ENCODE measurements around the gene SLC16A2. TPM values are rescaled to one million over a fixed set of nuclear protein-coding genes. Genes with fewer than 3 reads are reported as not detected.

Gene SLC16A2
- total RNA-seq, 2 experiments from 2014 or later, result 1.2 TPM

- Mint-ChIP-seq H3K9me3 (no peaks in the 10 kb centered on the region), H3K27ac (no peak overlapping the region), H3K36me3 (no peaks in the 10 kb centered on the region), H3K4me3 (peak overlapping the region; percentile 46), H3K4me1 (ENCODE audit: low read depth) (peaks cover 9% of the 10 kb centered on the region), H3K27me3 (peaks cover 16% of the 10 kb centered on the region)
- ChIA-PET POLR2A (no interaction called here), CTCF (no interaction called here)
- intact Hi-C loops (cut with micrococcal nuclease), result loop anchor here (2.0 kb wide), 1 partner anchor 29 kb away; no protein-coding TSS in a partner anchor
- DNase-seq, result no peak
These were observed 553 bp downstream of the SLC16A2 start for GRCh38 chrX:74421740-74422352.

GRCh38 chrX:74422576-74423288 lies 1.4 kb downstream of the SLC16A2 start:
- intact Hi-C loops (cut with micrococcal nuclease), result loop anchor here (2.0 kb wide), 1 partner anchor 28 kb away; no protein-coding TSS in a partner anchor
- no peaks in the 10 kb centered on the region for H3K9me3 Mint-ChIP-seq
- no peaks in the 10 kb centered on the region for H3K36me3 Mint-ChIP-seq
- H3K4me1 Mint-ChIP-seq (ENCODE audit: low read depth), result peaks cover 9% of the 10 kb centered on the region
- ChIA-PET CTCF (no interaction called here), POLR2A (no interaction called here)
- H3K27ac Mint-ChIP-seq, result no peak overlapping the region
- H3K27me3 Mint-ChIP-seq, result peaks cover 13% of the 10 kb centered on the region
- DNase-seq, result no peak
- H3K4me3 Mint-ChIP-seq, result peak overlapping the region; percentile 46

DNA sequence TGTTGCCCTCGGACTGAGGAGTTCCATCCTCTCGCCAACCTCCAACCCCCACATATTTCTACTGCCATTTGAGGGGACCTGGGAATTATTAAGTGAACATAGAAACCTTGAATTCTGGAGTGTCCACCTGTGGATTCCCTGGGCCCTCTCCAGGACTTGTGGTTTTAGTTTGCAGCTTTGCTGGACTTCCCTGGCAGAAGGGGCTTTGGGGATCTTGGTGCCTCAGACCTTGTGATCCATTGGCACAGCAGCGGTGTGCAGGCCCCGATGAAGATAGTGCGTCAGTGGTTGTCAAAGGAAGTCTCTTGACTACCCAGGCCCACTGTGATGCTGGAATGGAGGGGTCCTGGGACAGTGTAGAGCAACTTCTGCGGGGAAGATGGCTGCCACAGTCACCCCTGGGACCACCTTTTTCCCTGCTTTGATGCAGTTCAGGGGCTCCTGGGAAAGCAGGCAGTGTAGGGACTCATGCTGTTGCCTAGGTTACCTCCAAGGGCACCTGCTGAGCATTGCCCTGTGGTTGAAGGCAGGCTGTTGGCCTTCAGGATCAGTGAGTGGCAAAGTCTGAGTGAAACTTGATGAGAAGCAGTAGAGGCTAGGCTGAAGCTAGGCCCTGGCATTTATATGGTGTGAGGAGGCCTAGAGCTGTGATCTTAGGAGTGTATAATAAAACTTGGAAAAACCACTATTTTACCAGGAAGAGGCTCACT lies 2.2 kb downstream of the SLC16A2 start:
- H3K4me3 Mint-ChIP-seq, result no peak overlapping the region
- intact Hi-C loops (cut with micrococcal nuclease), result loop anchor here (2.0 kb wide), 1 partner anchor 27 kb away; no protein-coding TSS in a partner anchor
- POLR2A ChIA-PET, result no interaction called here

GRCh38 chrX:74426071-74426470 lies 4.8 kb downstream of the SLC16A2 start:
- Mint-ChIP-seq H3K27ac (no peak overlapping the region), H3K36me3 (no peaks in the 10 kb centered on the region), H3K4me1 (ENCODE audit: low read depth) (peaks cover 4% of the 10 kb centered on the region), H3K27me3 (peaks cover 3% of the 10 kb centered on the region), H3K4me3 (no peak overlapping the region), H3K9me3 (no peaks in the 10 kb centered on the region)
- intact Hi-C loops (cut with micrococcal nuclease), result no loop called here
- DNase-seq, result no peak
- ChIA-PET CTCF (no interaction called here), POLR2A (no interaction called here)

More for the DNA sequence above, 2.2 kb downstream of the SLC16A2 start:
- CTCF ChIA-PET, result no interaction called here
- no peaks in the 10 kb centered on the region for H3K36me3 Mint-ChIP-seq
- H3K4me1 Mint-ChIP-seq (ENCODE audit: low read depth), result peaks cover 9% of the 10 kb centered on the region
- no peaks in the 10 kb centered on the region for H3K9me3 Mint-ChIP-seq
- no peak for DNase-seq
- H3K27ac Mint-ChIP-seq, result no peak overlapping the region
- H3K27me3 Mint-ChIP-seq, result peaks cover 12% of the 10 kb centered on the region

DNA sequence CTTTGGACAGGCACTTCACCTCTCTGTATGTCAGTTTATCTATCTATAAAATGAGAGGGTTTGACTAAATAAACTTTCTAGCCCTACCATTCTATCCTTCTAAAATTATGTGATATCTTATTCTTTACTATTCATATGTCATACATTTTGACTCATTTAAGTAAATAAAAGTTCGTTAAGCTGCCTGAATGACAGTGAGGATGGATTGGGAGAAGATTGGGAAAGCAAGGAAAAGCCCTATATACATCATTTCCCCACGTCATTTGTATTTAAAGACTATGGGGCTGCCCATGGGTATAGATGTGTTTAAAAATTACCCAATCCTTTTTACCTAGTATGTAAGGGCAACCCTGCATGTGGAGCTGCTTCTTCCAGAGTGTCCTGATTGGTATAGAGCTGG lies 5.3 kb downstream of the SLC16A2 start:
- Mint-ChIP-seq H3K9me3 (no peaks in the 10 kb centered on the region), H3K36me3 (no peaks in the 10 kb centered on the region), H3K4me3 (no peak overlapping the region), H3K27me3 (peaks cover 3% of the 10 kb centered on the region), H3K4me1 (ENCODE audit: low read depth) (peaks cover 4% of the 10 kb centered on the region), H3K27ac (no peak overlapping the region)
- ChIA-PET CTCF (no interaction called here), POLR2A (no interaction called here)
- intact Hi-C loops (cut with micrococcal nuclease), result no loop called here
- DNase-seq, result no peak

DNA sequence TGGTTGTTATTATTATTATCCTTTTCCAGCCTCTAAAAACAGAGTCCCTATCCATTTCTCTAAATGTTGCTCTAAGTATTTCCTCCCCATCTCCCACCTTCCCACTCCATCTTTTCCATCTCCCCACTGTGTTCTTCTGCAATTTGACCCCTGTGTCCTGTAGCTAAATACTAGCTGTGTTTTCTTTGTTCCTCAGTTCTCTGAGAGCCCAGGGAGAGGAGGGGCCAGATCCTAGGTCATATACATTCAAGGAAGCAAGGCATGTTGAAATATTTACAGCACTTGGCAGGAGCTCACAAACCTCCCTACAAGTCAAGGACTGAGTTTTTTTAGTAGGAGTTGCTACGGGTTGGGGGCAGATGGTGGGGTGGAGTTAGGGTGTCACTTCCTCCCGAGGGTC lies 10.5 kb downstream of the SLC16A2 start:
- Mint-ChIP-seq H3K36me3 (no peaks in the 10 kb centered on the region), H3K9me3 (no peaks in the 10 kb centered on the region), H3K27ac (no peak overlapping the region), H3K4me1 (ENCODE audit: low read depth) (no peaks in the 10 kb centered on the region), H3K27me3 (no peaks in the 10 kb centered on the region), H3K4me3 (no peak overlapping the region)
- intact Hi-C loops (cut with micrococcal nuclease), result no loop called here
- DNase-seq, result no peak
- ChIA-PET CTCF (no interaction called here), POLR2A (no interaction called here)

DNA sequence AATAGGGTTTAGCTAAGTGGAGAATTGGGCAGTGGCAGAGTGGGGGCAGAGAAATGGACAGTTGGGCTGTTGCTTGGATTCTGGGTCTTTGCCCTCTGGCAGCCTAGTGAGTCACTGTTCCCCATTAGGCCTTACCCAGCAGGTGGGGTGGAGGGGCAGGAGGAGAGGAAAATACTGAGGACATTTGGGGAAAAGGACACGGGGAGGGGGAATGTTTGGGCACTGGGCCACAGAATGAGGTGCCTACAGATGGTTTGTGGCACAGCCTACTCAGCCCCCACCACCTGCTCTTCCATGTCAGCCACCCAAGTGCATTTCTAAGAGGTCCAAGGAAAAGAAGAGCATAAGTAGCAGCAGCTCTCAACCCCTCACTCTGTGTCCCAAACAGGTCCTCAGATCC lies 13.0 kb downstream of the SLC16A2 start:
- Mint-ChIP-seq H3K4me1 (ENCODE audit: low read depth) (no peaks in the 10 kb centered on the region), H3K9me3 (no peaks in the 10 kb centered on the region), H3K27me3 (no peaks in the 10 kb centered on the region), H3K36me3 (no peaks in the 10 kb centered on the region), H3K4me3 (no peak overlapping the region), H3K27ac (no peak overlapping the region)
- DNase-seq, result no peak
- ChIA-PET POLR2A (no interaction called here), CTCF (no interaction called here)
- intact Hi-C loops (cut with micrococcal nuclease), result no loop called here

DNA sequence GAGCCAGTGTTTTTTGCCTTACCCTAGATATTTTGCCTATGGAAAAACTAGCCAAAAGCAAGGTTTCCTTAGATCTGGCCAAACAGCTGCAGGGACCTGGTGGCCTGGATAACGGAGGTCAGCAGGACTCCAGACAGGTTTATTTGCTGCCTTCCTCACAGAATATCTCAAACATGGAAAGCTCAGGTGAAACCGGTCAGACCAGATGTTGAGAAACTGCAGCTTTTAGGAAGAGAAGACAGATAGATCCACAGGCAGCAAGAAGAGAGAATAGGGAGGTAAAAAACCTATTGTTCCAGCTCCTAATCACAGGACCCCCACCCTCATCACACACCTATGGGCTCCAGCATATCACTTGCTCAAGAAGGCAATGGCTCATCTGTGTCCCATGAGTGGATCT lies 16.2 kb downstream of the SLC16A2 start:
- Mint-ChIP-seq H3K4me1 (ENCODE audit: low read depth) (no peaks in the 10 kb centered on the region), H3K27me3 (no peaks in the 10 kb centered on the region), H3K27ac (no peak overlapping the region), H3K36me3 (no peaks in the 10 kb centered on the region), H3K4me3 (no peak overlapping the region), H3K9me3 (no peaks in the 10 kb centered on the region)
- no peak for DNase-seq
- ChIA-PET POLR2A (no interaction called here), CTCF (no interaction called here)
- intact Hi-C loops (cut with micrococcal nuclease), result no loop called here

DNA sequence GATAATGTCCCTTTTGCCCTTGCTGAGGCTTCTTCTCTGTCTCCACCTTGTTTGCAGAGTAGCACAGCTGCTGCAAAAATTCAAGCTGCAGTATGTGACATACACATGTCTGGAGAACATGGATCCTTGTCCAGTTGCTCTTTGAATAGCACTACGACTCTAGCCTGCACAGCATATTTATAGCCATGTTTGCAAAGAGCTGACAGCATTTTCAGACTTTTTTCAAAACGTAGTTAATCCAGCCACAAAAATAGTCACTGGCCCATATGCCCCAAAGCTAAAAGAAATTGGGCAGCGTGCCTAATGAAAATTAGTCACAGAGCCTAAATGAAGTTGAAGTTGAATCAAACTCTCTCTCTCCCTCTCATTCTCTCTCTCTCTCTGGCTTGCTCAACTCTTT lies 17.5 kb downstream of the SLC16A2 start:
- ChIA-PET POLR2A (no interaction called here), CTCF (no interaction called here)
- no peak for DNase-seq
- Mint-ChIP-seq H3K4me1 (ENCODE audit: low read depth) (no peaks in the 10 kb centered on the region), H3K27me3 (no peaks in the 10 kb centered on the region), H3K27ac (no peak overlapping the region), H3K9me3 (no peaks in the 10 kb centered on the region), H3K4me3 (no peak overlapping the region), H3K36me3 (no peaks in the 10 kb centered on the region)
- intact Hi-C loops (cut with micrococcal nuclease), result no loop called here

- Mint-ChIP-seq H3K27me3 (no peaks in the 10 kb centered on the region), H3K4me1 (ENCODE audit: low read depth) (peaks cover 7% of the 10 kb centered on the region), H3K27ac (no peak overlapping the region), H3K4me3 (no peak overlapping the region), H3K9me3 (no peaks in the 10 kb centered on the region), H3K36me3 (no peaks in the 10 kb centered on the region)
- DNase-seq, result no peak
- CTCF ChIA-PET, result no interaction called here
- intact Hi-C loops (cut with micrococcal nuclease), result no loop called here
- POLR2A ChIA-PET, result no interaction called here
These were observed 23.8 kb downstream of the SLC16A2 start for GRCh38 chrX:74445099-74445498.

DNA sequence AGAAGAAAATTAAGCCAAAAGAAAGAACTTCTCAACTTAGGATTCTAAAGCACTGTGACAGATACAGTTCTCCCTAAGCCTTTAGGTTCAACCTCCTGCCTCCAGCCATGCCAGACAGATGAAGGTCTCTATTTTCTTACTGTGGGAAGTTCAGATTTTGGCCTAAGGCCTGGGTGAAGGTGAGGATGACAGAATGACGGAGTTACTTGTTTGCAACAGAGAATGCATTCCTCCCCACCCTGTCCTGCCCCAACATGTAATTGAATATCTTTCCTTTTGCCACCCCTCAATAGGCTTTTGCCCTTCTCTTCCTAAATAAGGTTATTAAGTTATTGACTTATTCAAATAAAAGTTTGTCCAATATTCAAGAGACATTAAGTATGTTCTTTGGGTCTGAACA lies 25.6 kb downstream of the SLC16A2 start:
- no peak overlapping the region for H3K4me3 Mint-ChIP-seq
- CTCF ChIA-PET, result no interaction called here
- no peaks in the 10 kb centered on the region for H3K9me3 Mint-ChIP-seq
- intact Hi-C loops (cut with micrococcal nuclease), result no loop called here
- no peak overlapping the region for H3K27ac Mint-ChIP-seq
- no peaks in the 10 kb centered on the region for H3K27me3 Mint-ChIP-seq
- POLR2A ChIA-PET, result no interaction called here
- no peak for DNase-seq
- H3K4me1 Mint-ChIP-seq (ENCODE audit: low read depth), result peaks cover 24% of the 10 kb centered on the region
- no peaks in the 10 kb centered on the region for H3K36me3 Mint-ChIP-seq

DNA sequence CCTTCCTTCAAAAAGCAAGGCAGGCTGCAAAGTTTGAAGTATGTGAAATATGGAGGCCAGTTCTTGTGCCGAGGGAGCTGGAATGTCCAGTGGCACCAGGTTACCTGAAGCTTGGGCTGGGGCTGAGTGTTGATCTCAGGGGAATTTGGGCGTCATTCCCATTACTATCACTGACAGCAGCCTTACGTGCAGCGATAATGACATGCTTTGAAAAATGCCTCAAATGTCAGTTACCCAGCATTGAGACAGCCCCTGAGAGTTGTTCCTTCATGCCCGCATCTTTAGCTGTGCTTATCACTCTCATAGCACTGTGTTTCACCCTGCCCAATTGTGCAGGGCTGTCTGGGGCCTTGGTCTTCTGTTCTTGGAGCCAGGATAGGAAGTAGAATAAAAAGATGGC lies 27.4 kb downstream of the SLC16A2 start:
- no peaks in the 10 kb centered on the region for H3K9me3 Mint-ChIP-seq
- H3K27ac Mint-ChIP-seq, result no peak overlapping the region
- peaks cover 28% of the 10 kb centered on the region for H3K4me1 Mint-ChIP-seq (ENCODE audit: low read depth)
- no peaks in the 10 kb centered on the region for H3K36me3 Mint-ChIP-seq
- intact Hi-C loops (cut with micrococcal nuclease), result no loop called here
- H3K27me3 Mint-ChIP-seq, result no peaks in the 10 kb centered on the region
- POLR2A ChIA-PET, result interaction anchor here (1.0 kb wide), 1 partner anchor 25 kb away, joined by 3 read pairs; no protein-coding TSS in a partner anchor
- CTCF ChIA-PET, result interaction anchor here (0.5 kb wide), 1 partner anchor 129 kb away, joined by 3 read pairs; no protein-coding TSS in a partner anchor
- DNase-seq, result no peak
- no peak overlapping the region for H3K4me3 Mint-ChIP-seq
